ENCODE results near the gene CHGA.

The CHGA gene, protein sequence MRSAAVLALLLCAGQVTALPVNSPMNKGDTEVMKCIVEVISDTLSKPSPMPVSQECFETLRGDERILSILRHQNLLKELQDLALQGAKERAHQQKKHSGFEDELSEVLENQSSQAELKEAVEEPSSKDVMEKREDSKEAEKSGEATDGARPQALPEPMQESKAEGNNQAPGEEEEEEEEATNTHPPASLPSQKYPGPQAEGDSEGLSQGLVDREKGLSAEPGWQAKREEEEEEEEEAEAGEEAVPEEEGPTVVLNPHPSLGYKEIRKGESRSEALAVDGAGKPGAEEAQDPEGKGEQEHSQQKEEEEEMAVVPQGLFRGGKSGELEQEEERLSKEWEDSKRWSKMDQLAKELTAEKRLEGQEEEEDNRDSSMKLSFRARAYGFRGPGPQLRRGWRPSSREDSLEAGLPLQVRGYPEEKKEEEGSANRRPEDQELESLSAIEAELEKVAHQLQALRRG

DNA sequence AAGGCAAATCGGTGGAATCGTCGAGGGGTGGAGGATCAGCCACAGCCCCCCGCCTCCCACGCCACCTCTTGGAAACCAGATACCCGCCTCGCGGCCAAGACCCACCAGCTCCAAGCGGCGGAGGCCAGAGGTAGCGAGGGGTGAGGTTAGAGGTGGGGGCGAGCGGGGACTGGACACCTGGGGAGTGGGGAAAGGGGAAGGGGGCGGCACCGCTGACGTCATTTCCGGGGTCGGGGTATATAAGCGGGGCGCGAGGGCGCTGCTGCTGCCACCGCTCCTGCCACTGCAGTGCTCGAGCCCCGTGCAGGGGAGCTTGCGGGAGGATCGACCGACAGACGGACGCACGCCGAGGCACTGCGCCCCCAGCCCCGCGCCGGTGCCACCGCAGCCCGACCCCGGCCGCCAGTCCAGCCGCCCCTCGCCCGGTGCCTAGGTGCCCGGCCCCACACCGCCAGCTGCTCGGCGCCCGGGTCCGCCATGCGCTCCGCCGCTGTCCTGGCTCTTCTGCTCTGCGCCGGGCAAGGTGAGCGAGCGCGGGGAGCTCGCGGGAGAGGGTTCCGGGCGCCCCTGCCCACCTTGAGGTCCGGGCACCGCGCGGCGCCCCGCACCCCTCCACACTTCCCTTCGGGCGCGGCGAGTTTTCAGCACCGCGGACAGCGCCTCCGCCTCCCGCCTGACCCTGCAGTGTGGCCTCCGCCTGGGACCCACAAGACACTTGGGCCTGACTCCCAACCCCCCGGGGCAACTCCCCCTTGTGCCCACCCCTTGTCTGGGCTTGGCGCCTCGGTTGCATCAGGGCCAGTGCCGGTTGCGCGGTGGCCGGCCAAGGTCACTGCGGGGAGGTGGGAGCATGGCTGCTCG, at the start of gene CHGA:
Gene CHGA, plus strand, starts transcription at position 268 of the 861 bp plus-strand sequence. Its CDS starts 210 bp downstream, at position 478.
- no peak for DNase-seq

DNA sequence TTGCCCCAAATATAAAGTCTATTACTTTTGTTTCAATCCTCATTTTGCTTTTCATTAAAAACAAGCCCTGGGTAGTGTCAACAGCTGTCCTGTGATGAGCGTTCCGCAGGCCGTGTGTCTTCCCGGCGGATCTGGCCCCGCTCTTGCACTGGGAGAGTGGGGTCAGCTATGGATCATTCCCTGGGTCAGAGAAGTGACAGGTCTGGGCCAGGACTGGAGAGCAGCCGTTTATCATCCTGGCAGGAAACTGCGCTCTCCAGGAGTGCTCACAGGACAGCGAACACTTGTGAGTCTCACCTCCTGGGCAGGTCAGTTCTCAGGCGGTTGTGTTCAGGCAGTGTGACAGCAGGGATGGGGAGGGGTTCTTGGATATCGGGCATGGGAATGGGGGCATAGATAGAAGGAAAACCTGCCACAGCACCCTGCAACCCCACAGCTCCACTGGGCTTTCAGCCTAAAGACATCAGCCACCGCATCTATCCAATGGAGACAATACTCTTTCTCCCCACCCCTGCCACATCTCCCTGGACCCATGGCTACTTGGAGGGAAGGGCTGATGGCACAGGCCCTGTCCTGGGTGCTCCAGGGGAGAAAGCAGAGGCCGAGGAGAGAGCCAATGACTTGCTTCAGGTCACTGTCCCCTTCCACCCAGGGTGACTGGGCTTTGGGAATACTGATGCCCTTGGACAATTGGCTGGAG, 47.8 kb upstream of the CHGA start:
- DNase-seq = no peak

DNA sequence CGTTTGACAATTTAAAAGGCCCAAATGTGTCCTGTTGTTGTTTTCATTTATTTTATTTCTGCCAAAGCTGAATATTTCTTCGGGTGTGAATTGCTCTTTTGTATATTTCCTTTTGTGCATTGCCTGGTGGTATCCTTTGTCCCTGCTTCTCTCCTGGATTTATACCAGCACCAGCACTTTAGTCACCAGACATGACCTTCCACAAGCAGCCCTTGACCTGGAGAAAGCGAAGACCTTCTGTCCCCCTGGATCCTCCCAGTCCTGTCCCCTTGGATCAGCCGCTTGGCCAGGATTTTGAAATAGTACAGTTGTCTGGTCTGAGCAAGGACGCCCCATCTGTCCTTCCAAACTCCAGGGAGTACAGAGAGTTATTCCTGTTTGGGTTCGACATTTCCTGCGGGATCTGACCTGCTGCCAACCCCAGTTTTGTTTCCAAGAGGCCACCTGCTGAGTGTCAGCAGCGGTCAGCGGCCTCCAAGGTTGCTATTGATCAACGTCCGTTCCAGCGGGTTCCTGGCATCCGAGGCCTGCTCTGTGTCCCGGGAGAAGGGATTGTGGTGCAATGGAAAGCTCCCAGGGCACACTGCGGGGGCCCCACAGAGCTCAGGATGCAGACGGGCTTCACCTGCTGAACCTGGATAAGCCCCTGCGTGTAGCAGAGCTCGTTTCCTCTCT, 45.1 kb upstream of the CHGA start:
- DNase-seq = no peak

DNA sequence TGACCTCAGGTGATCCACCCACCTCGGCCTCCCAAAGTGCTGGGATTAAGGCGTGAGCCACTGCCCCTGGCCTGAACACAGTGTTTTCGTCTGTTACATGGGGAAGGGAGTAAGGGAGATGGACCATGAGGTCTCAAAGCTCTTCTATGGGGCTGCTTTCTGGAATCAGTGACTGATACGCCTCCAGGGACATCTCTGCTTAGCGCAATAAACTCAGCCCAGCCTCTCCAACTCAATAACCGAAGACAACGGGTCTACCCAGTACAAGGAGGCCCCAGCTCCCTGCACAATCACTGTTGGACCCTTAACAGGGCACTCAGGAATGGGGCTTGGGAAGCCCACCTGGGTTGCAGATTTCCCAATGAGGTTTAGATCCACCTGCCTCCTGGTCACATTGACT, 42.6 kb upstream of the CHGA start:
- DNase-seq = no peak

DNA sequence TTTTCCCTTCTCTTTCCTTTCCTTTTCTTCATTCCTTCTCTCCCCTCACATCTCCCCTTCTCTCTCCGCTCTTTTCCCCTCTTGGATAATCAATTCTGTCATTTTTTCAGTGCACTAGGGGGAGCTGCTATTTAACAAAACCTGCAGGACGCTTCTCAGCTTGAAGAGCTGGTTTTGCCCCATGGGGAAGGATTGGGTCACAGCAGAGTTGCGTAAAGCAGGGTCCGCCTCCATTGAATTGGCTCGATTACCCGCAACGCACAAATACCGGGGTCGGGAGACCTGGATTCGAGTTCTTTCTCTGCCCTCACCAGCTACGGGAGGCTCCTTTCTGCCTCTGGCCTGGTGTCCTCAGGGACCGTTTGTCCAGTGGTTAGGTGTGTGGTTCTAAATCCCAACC, 42.1 kb upstream of the CHGA start:
- DNase-seq = no peak

DNA sequence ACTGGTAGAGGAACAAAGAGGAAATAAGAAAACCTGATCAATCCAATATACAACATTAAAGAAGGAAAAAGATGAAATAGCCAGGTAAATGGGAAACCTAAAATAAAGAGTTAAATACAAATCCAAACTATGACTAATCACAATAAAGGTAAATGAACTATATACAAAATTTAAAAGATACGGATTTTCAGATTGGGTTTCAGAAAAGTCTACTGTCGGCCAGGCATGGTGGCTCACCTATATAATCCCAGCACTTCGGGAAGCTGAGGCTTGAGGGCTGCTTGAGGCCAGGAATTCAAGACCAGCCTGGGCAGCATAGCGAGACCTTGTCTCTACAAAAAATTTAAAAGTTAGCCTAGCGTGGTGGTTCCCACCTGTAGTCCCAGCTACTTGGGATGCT, 39.9 kb upstream of the CHGA start:
- DNase-seq = no peak

DNA sequence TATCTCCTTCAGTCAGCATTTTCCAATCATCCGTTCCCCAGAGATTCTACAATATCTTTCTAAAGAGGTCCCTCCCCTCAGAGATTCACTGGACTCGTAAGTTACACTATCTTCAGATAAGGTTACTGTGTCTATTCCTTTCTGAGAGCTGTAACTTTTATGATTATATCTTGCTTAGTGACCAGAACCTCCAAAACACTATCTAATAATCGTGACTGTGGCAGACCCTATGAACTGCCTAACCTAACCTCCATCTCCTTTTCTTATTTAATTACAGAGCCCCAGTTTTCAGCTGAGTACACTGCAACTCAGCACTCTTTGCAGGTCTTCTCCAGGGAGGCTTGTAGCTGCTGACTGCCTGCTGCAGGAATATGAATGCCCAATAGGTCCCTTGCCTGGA, 38.5 kb upstream of the CHGA start:
- DNase-seq = no peak

DNA sequence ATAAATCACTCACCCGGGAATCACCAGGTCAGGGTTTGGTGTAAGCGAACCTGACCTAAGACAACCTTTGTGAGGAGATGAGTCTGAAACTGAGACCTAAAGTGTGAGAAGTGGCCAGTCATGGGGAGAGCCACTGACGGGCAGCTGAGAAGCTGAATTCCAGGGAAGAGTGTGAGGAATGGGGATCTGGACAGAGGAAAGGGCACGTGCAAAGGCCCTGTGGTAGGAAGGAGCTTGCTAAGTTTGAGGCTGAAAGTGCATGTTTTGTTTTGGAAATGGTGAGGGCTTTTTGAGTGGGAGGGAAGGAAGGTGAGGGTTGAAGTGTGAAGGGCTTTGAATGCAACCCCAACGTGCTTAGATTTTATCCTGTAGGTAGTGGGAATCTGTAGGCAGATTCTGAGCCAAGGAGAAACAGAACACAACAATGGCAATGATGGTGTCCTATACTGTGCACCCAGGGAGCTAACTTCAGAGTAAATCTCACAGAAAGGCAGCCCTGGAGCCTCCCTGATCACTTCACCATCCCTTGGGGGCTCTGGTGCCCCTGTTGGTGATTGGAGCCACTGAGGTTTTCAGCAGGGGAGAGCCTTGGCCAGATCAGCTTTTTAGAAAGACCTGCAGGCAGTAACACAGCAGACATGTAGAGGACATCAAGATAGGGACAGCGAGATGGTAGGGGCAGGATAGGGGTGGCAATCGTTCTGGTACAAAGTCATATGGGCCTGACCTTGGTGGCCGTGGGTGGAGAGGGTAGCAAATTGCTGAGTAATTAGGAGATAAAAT, 37.5 kb upstream of the CHGA start:
- DNase-seq = no peak

DNA sequence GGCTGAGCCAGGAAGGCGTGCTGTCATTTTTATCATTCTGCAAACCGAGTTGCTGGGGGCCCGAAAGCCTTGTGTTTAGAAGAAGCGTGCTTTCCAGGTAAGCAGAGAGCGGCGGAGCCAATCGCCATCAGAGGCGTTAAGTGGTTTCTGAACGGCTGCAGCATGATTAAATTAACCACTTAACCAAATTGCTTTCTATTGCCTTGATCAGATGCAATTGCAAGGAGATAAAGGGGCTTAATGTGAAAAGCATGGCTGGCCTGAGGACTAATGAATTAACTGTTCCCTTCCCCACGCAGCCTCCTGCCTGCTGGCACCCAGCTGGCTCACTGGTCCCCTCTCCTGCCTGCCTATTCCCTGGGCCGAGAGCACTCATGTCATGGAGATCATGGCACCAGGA, 36.6 kb upstream of the CHGA start:
- no peak for DNase-seq

DNA sequence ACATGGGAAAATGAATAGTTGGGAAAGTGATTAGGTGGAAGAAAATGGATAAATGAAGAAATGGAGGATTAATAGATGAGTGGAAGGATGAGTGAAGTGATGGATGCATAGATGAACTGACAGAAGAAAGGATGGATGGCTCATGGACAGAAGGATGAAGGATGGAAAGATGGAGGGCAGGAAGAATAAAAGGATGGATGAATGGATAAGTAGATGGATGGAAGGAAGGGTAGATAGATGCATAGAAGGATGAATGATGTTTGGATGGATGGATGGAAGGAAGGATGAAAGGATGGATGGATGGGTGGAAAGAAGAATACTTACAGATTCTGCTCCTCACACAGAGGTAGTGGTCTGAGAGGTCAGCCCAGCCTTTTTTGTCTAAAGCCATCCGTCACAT, 35.8 kb upstream of the CHGA start:
- no peak for DNase-seq

DNA sequence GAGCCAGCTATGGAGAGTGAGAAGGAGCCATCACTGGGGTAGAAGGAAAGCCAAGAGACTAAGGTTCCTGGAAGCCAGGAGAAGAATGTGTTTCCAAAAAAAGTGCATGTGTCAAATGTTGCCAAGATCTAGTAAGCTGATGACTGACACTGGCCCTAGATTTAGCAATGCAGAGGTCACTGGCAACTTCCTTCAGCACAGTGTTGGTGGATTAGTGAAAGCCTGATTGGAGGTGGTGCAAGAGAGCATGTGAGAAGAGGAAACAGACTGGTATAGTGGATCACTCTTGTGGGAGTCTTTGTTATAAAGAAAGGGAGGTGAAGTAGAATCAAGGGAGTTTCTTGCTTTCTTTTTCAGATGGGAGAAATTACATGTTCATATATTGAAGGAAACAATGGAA, 34.1 kb upstream of the CHGA start:
- DNase-seq = no peak

DNA sequence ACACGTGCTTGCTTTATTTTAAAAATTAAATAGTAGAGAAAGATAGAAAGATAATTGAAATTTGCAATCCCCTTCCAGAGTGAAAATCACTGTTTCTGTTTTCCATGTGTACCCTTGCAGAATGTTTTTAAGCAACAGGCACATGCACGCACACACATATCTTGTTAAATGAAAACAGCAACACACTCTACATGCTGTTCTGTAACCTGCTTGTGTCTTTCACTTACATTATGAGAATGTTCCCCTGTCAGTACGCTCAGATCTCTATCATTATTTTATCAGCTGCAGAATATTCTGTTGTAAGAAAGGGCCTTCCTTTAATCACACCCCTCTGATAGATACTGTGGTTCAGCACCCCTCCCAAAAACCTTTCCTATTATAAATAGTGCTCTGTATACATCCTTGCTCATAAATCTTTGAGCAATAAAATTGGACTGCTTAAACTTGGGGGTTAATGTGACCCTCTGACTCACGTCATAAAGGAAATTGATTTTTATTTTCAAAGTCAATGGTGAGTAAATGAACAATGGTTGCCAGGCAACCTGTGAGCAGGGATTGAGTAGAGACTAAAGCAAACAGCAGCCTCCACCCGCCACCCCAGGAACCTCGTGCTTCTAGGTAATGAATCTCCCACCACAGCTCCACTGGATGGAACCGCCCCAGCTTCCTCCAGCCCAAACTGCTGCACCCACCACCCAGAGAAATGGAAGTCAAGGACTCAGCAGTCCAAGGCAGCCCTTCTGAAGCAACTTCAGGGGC, 31.9 kb upstream of the CHGA start:
- no peak for DNase-seq

DNA sequence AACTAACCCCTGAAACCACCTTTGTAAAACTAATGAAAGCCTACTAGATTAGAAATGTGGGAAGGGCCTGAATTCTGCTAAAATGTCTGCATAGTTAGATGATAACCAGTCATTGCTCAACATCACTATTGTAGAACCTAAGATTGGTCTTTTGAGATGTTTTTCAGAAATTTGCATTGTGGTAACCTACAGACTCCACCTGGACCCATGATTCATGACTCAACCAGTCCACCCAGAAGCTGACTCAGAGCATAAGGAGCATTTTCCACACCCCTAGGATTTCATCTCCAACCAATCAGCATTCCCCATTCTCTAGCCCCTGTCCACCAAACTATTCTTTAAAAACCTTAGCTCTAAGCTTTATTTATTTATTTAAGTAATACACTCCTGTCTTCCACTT, 30.4 kb upstream of the CHGA start:
- DNase-seq = no peak

DNA sequence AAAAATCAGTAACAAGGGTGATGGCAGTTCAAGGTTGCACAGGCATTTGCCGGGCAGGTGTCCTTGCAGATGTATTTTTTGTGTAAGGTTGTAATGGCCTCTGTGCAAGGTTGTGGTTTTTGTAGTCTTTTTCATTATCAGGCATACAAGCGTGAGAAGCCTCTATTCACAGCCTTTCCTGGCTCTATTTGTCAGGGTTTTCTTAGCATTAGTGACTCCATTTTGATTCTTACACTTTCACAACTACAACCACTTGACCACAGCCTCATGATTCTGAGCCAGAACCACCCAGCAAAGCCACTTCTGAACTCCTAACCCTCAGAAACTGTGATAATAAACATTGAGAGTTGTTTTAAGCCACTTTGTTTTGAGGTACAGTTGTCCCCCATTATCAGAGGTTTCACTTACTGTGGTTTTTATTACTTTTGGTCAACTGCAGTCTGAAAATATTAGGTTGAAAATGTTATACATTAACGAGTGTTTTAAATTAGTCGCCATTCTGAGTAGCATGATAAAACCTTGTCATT, 27.5 kb upstream of the CHGA start:
- DNase-seq = no peak

DNA sequence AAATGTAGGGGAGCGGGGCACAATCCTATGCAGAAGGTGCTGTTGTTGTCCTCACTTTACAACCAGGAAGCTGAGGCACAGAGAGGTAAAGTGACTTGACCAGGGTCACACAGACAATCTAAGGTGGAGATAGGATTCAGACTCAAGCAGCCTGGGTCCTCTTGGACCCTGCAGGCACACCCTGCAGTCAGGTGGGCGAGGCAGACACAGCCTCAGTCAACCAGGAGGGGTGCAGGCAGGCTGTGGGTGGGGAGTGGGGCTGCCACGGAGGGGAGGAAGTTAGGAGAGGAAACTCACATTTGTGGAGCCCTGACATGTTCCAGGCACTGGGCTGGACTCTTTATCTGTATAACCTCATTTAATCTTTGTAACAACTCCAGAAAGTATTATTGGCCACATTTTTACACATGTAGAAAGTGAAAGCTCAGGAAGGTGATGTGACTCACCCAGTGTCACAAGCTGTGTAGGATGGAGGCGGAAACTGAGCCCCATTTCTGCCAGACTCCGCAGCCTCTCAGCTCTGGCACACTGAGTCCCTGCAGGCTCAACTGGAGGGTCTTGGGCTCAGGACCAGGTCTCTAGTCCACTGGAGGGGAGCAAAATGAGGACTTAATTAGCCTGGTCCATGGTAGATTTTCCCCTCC, 24.9 kb upstream of the CHGA start:
- no peak for DNase-seq

DNA sequence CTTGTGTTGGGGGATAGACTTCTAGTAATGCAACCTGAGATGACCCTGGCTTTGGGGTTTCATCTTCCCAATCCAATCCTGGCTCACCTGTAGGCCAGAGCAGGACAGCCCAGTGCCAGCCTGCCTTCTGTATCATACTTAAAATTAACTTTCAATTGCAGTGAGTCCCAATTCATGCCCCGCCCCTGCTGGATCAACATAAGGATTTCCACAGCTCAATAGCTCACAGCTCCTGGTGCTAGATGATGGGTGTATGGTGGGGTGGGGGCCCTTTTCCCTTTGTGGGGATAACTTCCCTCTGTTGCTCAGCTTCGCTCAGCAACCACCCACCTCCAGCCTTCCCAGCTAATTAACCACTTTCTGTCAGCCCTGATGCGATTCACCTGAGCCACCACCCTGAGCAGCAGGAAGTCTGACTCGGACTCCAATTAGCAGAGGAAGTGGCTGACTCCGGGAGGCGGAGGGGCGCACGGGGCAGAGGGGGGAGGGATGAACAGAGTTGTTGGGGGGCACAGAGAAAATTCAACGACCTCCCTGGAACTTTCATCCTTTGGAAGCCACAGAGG, 24.3 kb upstream of the CHGA start:
- no peak for DNase-seq

DNA sequence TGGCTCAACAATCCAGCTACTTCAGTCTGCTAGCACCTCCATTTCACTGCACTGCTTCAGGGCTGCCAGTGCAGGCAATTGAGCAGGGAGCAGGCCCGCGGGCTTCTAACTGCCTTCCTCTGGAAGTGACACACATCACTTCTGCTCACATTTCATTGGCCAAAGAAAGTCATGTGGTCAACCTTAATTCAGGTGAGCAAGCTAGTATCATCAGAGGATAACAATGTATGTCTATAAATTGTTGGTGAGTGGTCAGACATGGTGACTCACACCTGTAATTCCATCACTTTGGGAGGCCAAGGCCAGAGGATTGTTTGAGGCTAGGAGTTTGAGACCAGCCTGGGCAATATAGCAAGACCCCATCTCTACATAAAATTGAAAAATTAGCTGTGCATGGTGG, 22.3 kb upstream of the CHGA start:
- DNase-seq = no peak

DNA sequence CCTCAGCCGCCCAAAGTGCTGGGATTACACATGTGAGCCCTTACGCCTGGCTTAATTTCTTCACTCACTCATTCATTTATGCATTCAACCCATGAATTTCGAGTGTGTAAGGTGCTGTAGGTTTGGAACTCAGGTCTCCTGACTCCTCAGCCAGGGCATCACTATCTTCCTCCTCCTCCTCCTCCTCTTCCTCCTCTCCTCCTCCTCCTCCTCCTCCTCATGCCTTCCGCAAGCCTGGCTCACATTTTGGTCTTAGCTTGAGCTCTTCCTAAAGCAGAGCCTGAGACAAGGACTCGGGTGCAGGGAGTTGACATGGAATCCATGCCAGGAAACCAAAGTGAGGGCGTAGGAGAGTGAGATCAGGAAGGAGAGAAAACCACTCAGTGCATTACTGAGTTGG, 20.8 kb upstream of the CHGA start:
- DNase-seq = no peak

DNA sequence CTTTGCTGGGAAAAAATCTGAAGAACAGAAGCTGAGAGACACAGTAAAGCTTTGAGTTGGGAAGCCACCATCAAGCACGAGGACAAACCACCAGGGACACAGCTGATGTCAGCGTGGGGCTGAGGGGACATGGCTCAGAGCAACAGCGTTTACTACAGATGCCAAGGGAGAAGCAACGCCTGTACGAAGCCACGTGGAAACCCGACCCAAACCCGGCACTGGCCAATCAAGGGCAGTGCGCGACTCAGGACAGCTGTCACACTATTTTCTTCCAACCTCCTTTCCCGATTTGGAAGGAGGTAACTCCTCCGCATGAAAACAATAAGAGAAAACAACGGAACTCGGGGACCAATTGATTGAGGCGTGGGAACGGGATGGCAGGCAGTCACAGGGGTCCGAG, 20.2 kb upstream of the CHGA start:
- no peak for DNase-seq

DNA sequence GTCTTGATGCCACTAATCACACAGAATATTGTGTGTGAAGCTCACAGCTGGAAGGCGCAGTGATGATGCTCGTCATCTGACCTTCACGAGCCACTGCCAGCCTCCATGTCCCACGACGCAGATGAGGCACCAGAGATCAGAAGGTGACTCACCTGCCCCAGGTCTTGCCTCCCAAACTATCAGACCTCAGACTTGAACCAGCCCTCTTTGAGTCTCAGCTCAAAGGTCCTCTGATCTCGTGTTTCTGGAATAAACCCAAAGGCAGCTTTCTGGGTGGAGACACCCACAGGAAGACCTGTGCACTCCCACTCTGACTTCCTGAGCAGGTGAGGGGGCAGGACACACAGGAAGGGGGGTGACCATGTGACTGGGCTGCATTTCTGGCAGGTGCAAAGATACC, 19.6 kb upstream of the CHGA start:
- DNase-seq = no peak

Data from SIG-M5 (cell line).